ENCODE measurements around the gene TRAF7. TPM values are rescaled to one million over a fixed set of nuclear protein-coding genes. Genes with fewer than 3 reads are reported as not detected.

TRAF7 gene
- total and polyA plus RNA-seq, 2 of the 13 experiments (the other 11 are each of a cell fraction or from before 2014, with no cell fraction given) = 47.9 to 65.6 TPM

DNA sequence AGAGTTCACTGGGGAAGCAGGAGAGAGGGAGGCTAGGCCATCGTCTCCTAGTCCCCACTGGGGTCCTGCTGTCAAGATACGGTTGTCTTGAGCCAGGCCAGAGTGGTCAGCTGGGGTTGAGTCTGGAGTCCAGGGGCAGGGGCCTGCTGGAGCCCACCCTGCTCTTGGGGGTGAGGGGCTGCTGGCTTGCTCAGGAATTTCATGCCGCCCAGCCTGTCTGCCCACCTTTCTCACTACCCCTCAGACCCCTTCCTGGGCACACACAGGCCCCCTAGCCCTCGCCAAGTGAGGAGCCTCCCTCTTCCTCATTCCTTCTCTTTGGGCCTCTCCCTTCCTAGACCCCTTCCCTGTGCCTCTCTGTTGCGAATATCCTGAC, 1.3 kb downstream of the TRAF7 start:
- Histone ChIP-seq H4K20me1 (ENCODE audit: insufficient read depth, low read length) (peaks cover 63% of the 10 kb centered on the region), H3K36me3 (replicated peaks in 1 of 2; ENCODE audit: control insufficient read depth in 1 of 2, insufficient read depth in 2 of 2, low read length in 2 of 2) (peaks cover 0 to 7% of the 10 kb centered on the region in 2 experiments), H3K79me2 (ENCODE audit: insufficient read depth, low read length) (peaks cover 68% of the 10 kb centered on the region), H3K27ac (ENCODE audit: extremely low read length, insufficient read depth, low read length) (peak overlapping the region; percentile 61), H3K4me3 (replicated peaks in 1 of 3; ENCODE audit: insufficient read depth in 1 of 3, low read depth in 2 of 3, low read length in 3 of 3) (peak overlapping the region; percentile 91 to 98 (median 95)), H3K4me1 (ENCODE audit: insufficient read depth, low read length) (peaks cover 74% of the 10 kb centered on the region), H3K4me2 (ENCODE audit: low read depth, low read length) (peak overlapping the region; percentile 95), H3K9ac (ENCODE audit: insufficient read depth, low read depth, low read length) (peak overlapping the region; percentile 84), H2AFZ (ENCODE audit: low read length) (no peak overlapping the region), H3K9me3 (ENCODE audit: low read length) (no peaks in the 10 kb centered on the region), H3K27me3 (ENCODE audit: control insufficient read depth in 1 of 2, insufficient read depth in 2 of 2, low read length in 2 of 2) (no peaks in the 10 kb centered on the region; a peak in 1 of 5 replicates)
- ATAC-seq (no peak), FAIRE-seq (no peak), DNase-seq (ENCODE audit: low spot score) (no peak)
- CTCF ChIA-PET (ENCODE audit: low intra/inter-chr PET ratio, low total read pairs) = no interaction called here
- 52% methylated on average over 4 of the region's 5 CpGs for WGBS (ENCODE audit: low lambda C conversion rate)
- intact Hi-C loops (cut with micrococcal nuclease; ENCODE audit: unreplicated experiment) (no loop called here), in situ Hi-C loops (cut with HindIII; ENCODE audit: extremely low pct_ligation_motif_present, low pct_unique_long_range_greater_than_20kb) (no loop called here)
- no TSS peak for BruUV-seq (replicated peaks)
- POLR2A ChIA-PET = interaction anchor here (1.0 to 6.6 kb wide), 9 partner anchors 9 to 216 kb away, joined by 3 to 79 read pairs (median 8); partner anchors contain the start of genes ECI1, RAB26 and RPS2
- TF ChIP-seq, protein P1, sequence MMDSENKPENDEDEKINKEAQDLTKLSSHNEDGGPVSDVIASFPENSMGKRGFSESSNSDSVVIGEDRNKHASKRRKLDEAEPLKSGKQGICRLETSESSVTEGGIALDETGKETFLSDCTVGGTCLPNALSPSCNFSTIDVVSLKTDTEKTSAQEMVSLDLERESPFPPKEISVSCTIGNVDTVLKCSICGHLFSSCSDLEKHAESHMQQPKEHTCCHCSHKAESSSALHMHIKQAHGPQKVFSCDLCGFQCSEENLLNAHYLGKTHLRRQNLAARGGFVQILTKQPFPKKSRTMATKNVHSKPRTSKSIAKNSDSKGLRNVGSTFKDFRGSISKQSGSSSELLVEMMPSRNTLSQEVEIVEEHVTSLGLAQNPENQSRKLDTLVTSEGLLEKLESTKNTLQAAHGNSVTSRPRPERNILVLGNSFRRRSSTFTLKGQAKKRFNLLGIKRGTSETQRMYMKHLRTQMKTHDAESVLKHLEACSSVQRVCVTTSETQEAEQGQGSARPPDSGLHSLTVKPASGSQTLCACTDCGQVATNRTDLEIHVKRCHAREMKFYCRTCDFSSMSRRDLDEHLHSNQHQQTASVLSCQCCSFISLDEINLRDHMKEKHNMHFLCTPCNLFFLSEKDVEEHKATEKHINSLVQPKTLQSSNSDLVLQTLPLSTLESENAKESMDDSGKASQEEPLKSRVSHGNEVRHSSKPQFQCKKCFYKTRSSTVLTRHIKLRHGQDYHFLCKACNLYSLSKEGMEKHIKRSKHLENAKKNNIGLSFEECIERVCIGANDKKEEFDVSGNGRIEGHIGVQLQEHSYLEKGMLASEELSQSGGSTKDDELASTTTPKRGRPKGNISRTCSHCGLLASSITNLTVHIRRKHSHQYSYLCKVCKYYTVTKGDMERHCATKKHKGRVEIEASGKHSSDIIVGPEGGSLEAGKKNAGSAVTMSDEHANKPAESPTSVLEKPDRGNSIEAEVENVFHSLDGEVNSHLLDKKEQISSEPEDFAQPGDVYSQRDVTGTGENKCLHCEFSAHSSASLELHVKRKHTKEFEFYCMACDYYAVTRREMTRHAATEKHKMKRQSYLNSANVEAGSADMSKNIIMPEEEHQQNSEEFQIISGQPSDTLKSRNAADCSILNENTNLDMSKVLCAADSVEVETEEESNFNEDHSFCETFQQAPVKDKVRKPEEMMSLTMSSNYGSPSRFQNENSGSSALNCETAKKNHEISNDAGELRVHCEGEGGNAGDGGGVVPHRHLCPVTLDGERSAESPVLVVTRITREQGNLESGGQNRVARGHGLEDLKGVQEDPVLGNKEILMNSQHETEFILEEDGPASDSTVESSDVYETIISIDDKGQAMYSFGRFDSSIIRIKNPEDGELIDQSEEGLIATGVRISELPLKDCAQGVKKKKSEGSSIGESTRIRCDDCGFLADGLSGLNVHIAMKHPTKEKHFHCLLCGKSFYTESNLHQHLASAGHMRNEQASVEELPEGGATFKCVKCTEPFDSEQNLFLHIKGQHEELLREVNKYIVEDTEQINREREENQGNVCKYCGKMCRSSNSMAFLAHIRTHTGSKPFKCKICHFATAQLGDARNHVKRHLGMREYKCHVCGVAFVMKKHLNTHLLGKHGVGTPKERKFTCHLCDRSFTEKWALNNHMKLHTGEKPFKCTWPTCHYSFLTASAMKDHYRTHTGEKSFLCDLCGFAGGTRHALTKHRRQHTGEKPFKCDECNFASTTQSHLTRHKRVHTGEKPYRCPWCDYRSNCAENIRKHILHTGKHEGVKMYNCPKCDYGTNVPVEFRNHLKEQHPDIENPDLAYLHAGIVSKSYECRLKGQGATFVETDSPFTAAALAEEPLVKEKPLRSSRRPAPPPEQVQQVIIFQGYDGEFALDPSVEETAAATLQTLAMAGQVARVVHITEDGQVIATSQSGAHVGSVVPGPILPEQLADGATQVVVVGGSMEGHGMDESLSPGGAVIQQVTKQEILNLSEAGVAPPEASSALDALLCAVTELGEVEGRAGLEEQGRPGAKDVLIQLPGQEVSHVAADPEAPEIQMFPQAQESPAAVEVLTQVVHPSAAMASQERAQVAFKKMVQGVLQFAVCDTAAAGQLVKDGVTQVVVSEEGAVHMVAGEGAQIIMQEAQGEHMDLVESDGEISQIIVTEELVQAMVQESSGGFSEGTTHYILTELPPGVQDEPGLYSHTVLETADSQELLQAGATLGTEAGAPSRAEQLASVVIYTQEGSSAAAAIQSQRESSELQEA (CRISPR knock-in tag; IDR thresholded peaks at IDR 0.05; ENCODE audit: not compliant biosample characterization) = no peak
- TF ChIP-seq, protein P2, sequence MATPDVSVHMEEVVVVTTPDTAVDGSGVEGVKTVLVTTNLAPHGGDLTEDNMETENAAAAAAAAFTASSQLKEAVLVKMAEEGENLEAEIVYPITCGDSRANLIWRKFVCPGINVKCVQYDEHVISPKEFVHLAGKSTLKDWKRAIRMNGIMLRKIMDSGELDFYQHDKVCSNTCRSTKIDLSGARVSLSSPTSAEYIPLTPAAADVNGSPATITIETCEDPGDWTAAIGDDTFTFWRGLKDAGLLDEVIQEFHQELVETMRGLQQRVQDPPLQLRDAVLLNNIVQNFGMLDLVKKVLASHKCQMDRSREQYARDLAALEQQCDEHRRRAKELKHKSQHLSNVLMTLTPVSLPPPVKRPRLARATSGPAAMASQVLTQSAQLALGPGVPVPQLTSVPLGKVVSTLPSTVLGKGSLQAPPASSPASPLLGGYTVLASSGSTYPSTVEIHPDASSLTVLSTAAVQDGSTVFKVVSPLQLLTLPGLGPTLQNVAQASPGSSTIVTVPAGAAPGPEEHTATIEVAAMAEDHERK (CRISPR knock-in tag; IDR thresholded peaks at IDR 0.05; ENCODE audit: low read depth) = no peak
- no peak for TF ChIP-seq ARNT (IDR thresholded peaks at IDR 0.05)
- TF ChIP-seq NFIC (IDR thresholded peaks at IDR 0.05; ENCODE audit: low read length) = no peak
- TF ChIP-seq, protein P3, sequence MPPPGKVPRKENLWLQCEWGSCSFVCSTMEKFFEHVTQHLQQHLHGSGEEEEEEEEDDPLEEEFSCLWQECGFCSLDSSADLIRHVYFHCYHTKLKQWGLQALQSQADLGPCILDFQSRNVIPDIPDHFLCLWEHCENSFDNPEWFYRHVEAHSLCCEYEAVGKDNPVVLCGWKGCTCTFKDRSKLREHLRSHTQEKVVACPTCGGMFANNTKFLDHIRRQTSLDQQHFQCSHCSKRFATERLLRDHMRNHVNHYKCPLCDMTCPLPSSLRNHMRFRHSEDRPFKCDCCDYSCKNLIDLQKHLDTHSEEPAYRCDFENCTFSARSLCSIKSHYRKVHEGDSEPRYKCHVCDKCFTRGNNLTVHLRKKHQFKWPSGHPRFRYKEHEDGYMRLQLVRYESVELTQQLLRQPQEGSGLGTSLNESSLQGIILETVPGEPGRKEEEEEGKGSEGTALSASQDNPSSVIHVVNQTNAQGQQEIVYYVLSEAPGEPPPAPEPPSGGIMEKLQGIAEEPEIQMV (CRISPR knock-in tag; IDR thresholded peaks at IDR 0.05; ENCODE audit: low read depth) = peak; percentile 25; the same call in 1 of the 2 replicates
- peak; percentile 2 for TF ChIP-seq AGO2 (optimal IDR thresholded peaks at IDR 0.05; ENCODE audit: low read depth, low read length)
- no peak for TF ChIP-seq ZNF790 (CRISPR knock-in tag; IDR thresholded peaks at IDR 0.05; ENCODE audit: borderline replicate concordance)
- no peak for TF ChIP-seq SRSF1 (optimal IDR thresholded peaks at IDR 0.05; ENCODE audit: low read depth, low read length)
- TF ChIP-seq ZFP41 (CRISPR knock-in tag; IDR thresholded peaks at IDR 0.05; ENCODE audit: borderline replicate concordance) = no peak
- no peak for TF ChIP-seq TIGD3 (CRISPR knock-in tag; IDR thresholded peaks at IDR 0.05; ENCODE audit: borderline replicate concordance)
- no peak for TF ChIP-seq ZNF850 (CRISPR knock-in tag; conservative IDR thresholded peaks at IDR 0.05)
- TF ChIP-seq FIP1L1 (IDR thresholded peaks at IDR 0.05; ENCODE audit: borderline replicate concordance, insufficient read depth, low read depth, low read length) = no peak
